Liver (tissue), 9 donors: Measurements from ENCODE around the gene PCMT1. TPM values are rescaled to one million over a fixed set of nuclear protein-coding genes. Genes with fewer than 3 reads are reported as not detected.

ENCODE experiments used
- DNase-seq: peaks from one replicate; pipeline ENCODE4 v3.0.0-alpha.2; 2017; ENCODE audit warnings: low spot score
- H3K27ac ChIP-seq, 2 donors: one replicate each; pipeline ENCODE4 v1.7.0; 2013; ENCODE audit warnings: inconsistent platforms in 2 of 2, low read length in 2 of 2, control low read depth in 1 of 2, low read depth in 1 of 2, mild to moderate bottlenecking in 1 of 2
- H3K27me3 ChIP-seq, 4 donors: one replicate each; pipeline versions ENCODE4 v1.6.1 to v1.7.0; 2013; ENCODE audit warnings: low read length in 3 of 4, inconsistent platforms in 1 of 4, mild to moderate bottlenecking in 1 of 4, moderate library complexity in 1 of 4; ENCODE audit not compliant: control insufficient read depth in 4 of 4, insufficient read depth in 4 of 4
- H3K36me3 ChIP-seq, 4 donors: one replicate each; pipeline versions ENCODE4 v1.6.1 to v1.7.0; 2013; ENCODE audit warnings: low read length in 3 of 4, mild to moderate bottlenecking in 3 of 4, low read depth in 1 of 4, moderate library complexity in 1 of 4; ENCODE audit not compliant: control insufficient read depth in 4 of 4, insufficient read depth in 3 of 4
- H3K4me1 ChIP-seq, 4 donors: one replicate each; pipeline versions ENCODE4 v1.6.1 to v1.7.0; 2013; ENCODE audit warnings: low read length in 3 of 4, mild to moderate bottlenecking in 3 of 4, moderate library complexity in 1 of 4; ENCODE audit not compliant: control insufficient read depth in 4 of 4, insufficient read depth in 4 of 4
- H3K4me3 ChIP-seq, 3 donors: one replicate each; pipeline versions ENCODE4 v1.6.1 to v1.7.0; 2013; ENCODE audit warnings: low read length in 3 of 3, control low read depth in 1 of 3, low read depth in 1 of 3, mild to moderate bottlenecking in 1 of 3
- H3K9ac ChIP-seq, 2 donors: one replicate each; pipeline ENCODE4 v1.7.0; 2013; ENCODE audit warnings: low read length in 2 of 2, mild to moderate bottlenecking in 2 of 2, moderate library complexity in 2 of 2, control low read depth in 1 of 2, low read depth in 1 of 2
- H3K9me3 ChIP-seq, 4 donors: one replicate each; pipeline versions ENCODE4 v1.6.1 to v1.7.0; 2013; ENCODE audit warnings: low read length in 3 of 4; ENCODE audit not compliant: control insufficient read depth in 4 of 4
- ATF3 ChIP-seq: IDR thresholded peaks from 2 replicates; pipeline ENCODE4 v1.6.1; 2016; ENCODE audit warnings: antibody characterized with exemption
- CTCF ChIP-seq: fragments of 150-350 bp; IDR thresholded peaks from 2 replicates; pipeline ENCODE4 v1.5.1; 2017; ENCODE audit warnings: improper control_type of control experiment, low read depth, low read length; ENCODE audit not compliant: missing input control
- EGR1 ChIP-seq, 2 donors: IDR thresholded peaks; 2 replicates each; pipeline ENCODE4 v1.6.1; 2016 to 2018; ENCODE audit warnings: antibody characterized with exemption in 2 of 2, low read depth in 2 of 2
- FOXA1 ChIP-seq: IDR thresholded peaks from 2 replicates; pipeline ENCODE4 v1.6.1; 2016; ENCODE audit warnings: antibody characterized with exemption
- FOXA2 ChIP-seq: IDR thresholded peaks from 2 replicates; pipeline ENCODE4 v1.6.1; 2016; ENCODE audit warnings: antibody characterized with exemption
- GABPA ChIP-seq, 2 donors: IDR thresholded peaks in 1 of 2; conservative IDR thresholded peaks in 1 of 2; 2 replicates each; pipeline ENCODE4 v1.6.1; 2016; ENCODE audit warnings: antibody characterized with exemption in 2 of 2, mild to moderate bottlenecking in 1 of 2, moderate library complexity in 1 of 2
- HNF4A ChIP-seq, 2 donors: conservative IDR thresholded peaks; 2 replicates each; pipeline ENCODE4 v1.6.1; 2016; ENCODE audit warnings: antibody characterized with exemption in 2 of 2, mild to moderate bottlenecking in 2 of 2
- HNF4G ChIP-seq: IDR thresholded peaks from 2 replicates; pipeline ENCODE4 v1.6.1; 2016; ENCODE audit warnings: antibody characterized with exemption
- JUND ChIP-seq, 2 donors: IDR thresholded peaks; 2 replicates each; pipeline ENCODE4 v1.6.1; 2016; ENCODE audit warnings: antibody characterized with exemption in 2 of 2
- MAX ChIP-seq: IDR thresholded peaks from 2 replicates; pipeline ENCODE4 v1.6.1; 2016; ENCODE audit warnings: antibody characterized with exemption
- NR2F2 ChIP-seq: IDR thresholded peaks from 2 replicates; pipeline ENCODE4 v1.6.1; 2016; ENCODE audit warnings: antibody characterized with exemption
- RAD21 ChIP-seq, 2 donors: IDR thresholded peaks; 2 replicates each; pipeline ENCODE4 v1.6.1; 2016; ENCODE audit warnings: antibody characterized with exemption in 2 of 2, mild to moderate bottlenecking in 2 of 2
- REST ChIP-seq: IDR thresholded peaks from 2 replicates; pipeline ENCODE4 v1.6.1; 2016; ENCODE audit warnings: antibody characterized with exemption, mild to moderate bottlenecking
- RXRA ChIP-seq, 2 donors: IDR thresholded peaks; 2 replicates each; pipeline ENCODE4 v1.6.1; 2017 to 2018; ENCODE audit warnings: antibody characterized with exemption in 2 of 2, mild to moderate bottlenecking in 1 of 2
- SP1 ChIP-seq: IDR thresholded peaks from 2 replicates; pipeline ENCODE4 v1.6.1; 2018; ENCODE audit warnings: antibody characterized with exemption, mild to moderate bottlenecking
- TAF1 ChIP-seq: conservative IDR thresholded peaks from 2 replicates; pipeline ENCODE4 v1.6.1; 2016; ENCODE audit warnings: antibody characterized with exemption, mild to moderate bottlenecking
- YY1 ChIP-seq: IDR thresholded peaks from 2 replicates; pipeline ENCODE4 v1.6.1; 2016; ENCODE audit warnings: antibody characterized with exemption, mild to moderate bottlenecking
- ZBTB33 ChIP-seq: IDR thresholded peaks from 2 replicates; pipeline ENCODE4 v1.6.1; 2016; ENCODE audit warnings: antibody characterized with exemption
- WGBS: extraction: QIAGEN DNeasy Blood & Tissue Kit; methylation state at CpG from one replicate; pipeline ENCODE4 v1.1.7; 2013; 5-methylcytosine and 5-hydroxymethylcytosine counted together
- polyA plus RNA-seq, 2 donors: library from polyadenylated mRNA; stranded (reverse) in 1 of 2; unstranded in 1 of 2; fragments of 200-250 nt in 1 of 2; fragments of >200 nt in 1 of 2; fragmentation: Nextera tagmentation in 1 of 2; extraction: Ambion mirVana in 1 of 2; gene quantifications; one replicate each; pipeline versions ENCODE4 v1.2.1 to v1.2.3, GENCODE V29; 2013 to 2015
- total RNA-seq, 2 donors: library from RNA; depleted of rRNA; stranded (reverse); fragments of >200 nt; gene quantifications; one replicate each; pipeline ENCODE4 v1.2.3, GENCODE V29; 2014
- donor health status: healthy.
- donor health status: healthy.
- donor health status: healthy.
- donor health status: healthy.
- donor health status: healthy.

The PCMT1 gene
- total and polyA plus RNA-seq, 4 donors: 56.8 to 78.8 (median 75.0) TPM

- WGBS: 85% methylated on average over 4 of the region's 4 CpGs
- Histone ChIP-seq H3K4me1 (no peaks in the 10 kb centered on the region), H3K27ac (no peak overlapping the region), H3K9me3 (no peaks in the 10 kb centered on the region), H3K27me3 (no peaks in the 10 kb centered on the region), H3K4me3 (no peak overlapping the region), H3K9ac (no peak overlapping the region), H3K36me3 (peaks cover 0 to 20% (median 15%) of the 10 kb centered on the region in 4 donors)
- TF ChIP-seq RXRA (IDR thresholded peaks at IDR 0.05) (no peak), JUND (IDR thresholded peaks at IDR 0.05) (no peak), REST (no peak), FOXA2 (no peak), ZBTB33 (no peak), EGR1 (IDR thresholded peaks at IDR 0.05; ENCODE audit: low read depth in 2 of 2) (no peak), HNF4G (no peak), HNF4A (conservative IDR thresholded peaks at IDR 0.05) (no peak), TAF1 (no peak), FOXA1 (no peak), MAX (no peak), CTCF (no peak), YY1 (no peak), ATF3 (no peak), RAD21 (IDR thresholded peaks at IDR 0.05) (no peak), SP1 (no peak), GABPA (IDR thresholded peaks at IDR 0.05 in 1 of 2, conservative IDR thresholded peaks at IDR 0.05 in 1 of 2) (no peak)
- DNase-seq: no peak
These were observed 56.6 kb downstream of the PCMT1 start for GRCh38 chr6:149806127-149806526.

GRCh38 chr6:149809798-149810197, 60.3 kb downstream of the PCMT1 start:
- Histone ChIP-seq H3K4me3 (no peak overlapping the region), H3K9ac (no peak overlapping the region), H3K4me1 (no peaks in the 10 kb centered on the region), H3K27ac (no peak overlapping the region), H3K9me3 (no peaks in the 10 kb centered on the region), H3K27me3 (no peaks in the 10 kb centered on the region), H3K36me3 (peaks cover 0 to 13% (median 11%) of the 10 kb centered on the region in 4 donors)
- 89% methylated on average over 2 of the region's 2 CpGs for WGBS
- no peak for DNase-seq
- TF ChIP-seq YY1 (no peak), RXRA (IDR thresholded peaks at IDR 0.05) (no peak), RAD21 (IDR thresholded peaks at IDR 0.05) (no peak), HNF4A (conservative IDR thresholded peaks at IDR 0.05) (no peak), CTCF (no peak), JUND (IDR thresholded peaks at IDR 0.05) (no peak), ZBTB33 (no peak), GABPA (IDR thresholded peaks at IDR 0.05 in 1 of 2, conservative IDR thresholded peaks at IDR 0.05 in 1 of 2) (no peak), MAX (no peak), ATF3 (no peak), FOXA2 (no peak), SP1 (no peak), TAF1 (no peak), FOXA1 (no peak), EGR1 (IDR thresholded peaks at IDR 0.05; ENCODE audit: low read depth in 2 of 2) (no peak), NR2F2 (no peak), HNF4G (no peak)
